H9 (cell line): ENCODE results near the gene PPP1R17. TPM values are rescaled to one million over a fixed set of nuclear protein-coding genes. Genes with fewer than 3 reads are reported as not detected.

Source experiments
- DNase-seq: peaks from one replicate; pipeline ENCODE4 v3.0.0-alpha.2; 2017
- H2AFZ ChIP-seq: one replicate; pipeline ENCODE4 v1.6.1; 2013; ENCODE audit warnings: mild to moderate bottlenecking, low read length, control low read depth, moderate library complexity
- H2AK5ac ChIP-seq: 2 replicates; pipeline ENCODE4 v1.6.1; 2013; ENCODE audit warnings: low read length, control low read depth, mixed read lengths; ENCODE audit not compliant: insufficient read length
- H2BK120ac ChIP-seq: one replicate; pipeline ENCODE4 v1.6.1; 2013; ENCODE audit warnings: low read depth, mild to moderate bottlenecking, low read length, control low read depth, inconsistent platforms; ENCODE audit not compliant: poor library complexity, severe bottlenecking
- H2BK12ac ChIP-seq: 2 replicates; pipeline ENCODE4 v1.6.1; 2013; ENCODE audit warnings: low read length, control low read depth, mixed read lengths, low read depth; ENCODE audit not compliant: insufficient read length
- H2BK15ac ChIP-seq: 2 replicates; pipeline ENCODE4 v1.6.1; 2013; ENCODE audit warnings: low read depth, low read length, control low read depth
- H2BK20ac ChIP-seq: one replicate; pipeline ENCODE4 v1.6.1; 2013; ENCODE audit warnings: low read depth, mild to moderate bottlenecking, low read length, control low read depth, inconsistent platforms; ENCODE audit not compliant: poor library complexity, severe bottlenecking
- H2BK5ac ChIP-seq: 2 replicates; pipeline ENCODE4 v1.6.1; 2013; ENCODE audit warnings: low read length, control low read depth, mixed read lengths; ENCODE audit not compliant: insufficient read length
- H3K14ac ChIP-seq: 2 replicates; pipeline ENCODE4 v1.6.1; 2013; ENCODE audit warnings: low read length, control low read depth; ENCODE audit not compliant: insufficient read depth
- H3K18ac ChIP-seq: 2 replicates; pipeline ENCODE4 v1.6.1; 2013; ENCODE audit warnings: low read depth, mild to moderate bottlenecking, mixed read lengths, low read length, control low read depth; ENCODE audit not compliant: insufficient read length
- H3K23ac ChIP-seq: 2 replicates; pipeline ENCODE4 v1.6.1; 2013; ENCODE audit warnings: low read length, control low read depth, mixed read lengths, low read depth; ENCODE audit not compliant: insufficient read length
- H3K23me2 ChIP-seq: 2 replicates; pipeline ENCODE4 v1.6.1; 2013; ENCODE audit warnings: low read depth, mild to moderate bottlenecking, mixed read lengths, low read length, control low read depth; ENCODE audit not compliant: insufficient read length, poor library complexity, severe bottlenecking
- H3K27ac ChIP-seq: 2 replicates; pipeline ENCODE4 v1.5.1; 2013; ENCODE audit warnings: low read length, control low read depth, mixed read lengths, low read depth; ENCODE audit not compliant: insufficient read length
- H3K27me3 ChIP-seq: 2 replicates; pipeline ENCODE4 v1.6.1; 2013; ENCODE audit warnings: low read length, control low read depth, inconsistent platforms; ENCODE audit not compliant: insufficient read depth
- H3K4ac ChIP-seq: 2 replicates; pipeline ENCODE4 v1.6.1; 2013; ENCODE audit warnings: low read depth, mild to moderate bottlenecking, control low read depth, inconsistent platforms, low read length, moderate library complexity
- H3K4me1 ChIP-seq: 2 replicates; pipeline ENCODE4 v1.6.1; 2013; ENCODE audit warnings: low read length, control low read depth, inconsistent platforms; ENCODE audit not compliant: insufficient read depth
- H3K4me2 ChIP-seq: 2 replicates; pipeline ENCODE4 v1.6.1; 2013; ENCODE audit warnings: low read length, control low read depth, mixed read lengths; ENCODE audit not compliant: insufficient read length, insufficient read depth
- H3K56ac ChIP-seq: 2 replicates; pipeline ENCODE4 v1.6.1; 2013; ENCODE audit warnings: low read depth, mild to moderate bottlenecking, mixed read lengths, low read length, control low read depth; ENCODE audit not compliant: insufficient read length
- H3K79me1 ChIP-seq: 2 replicates; pipeline ENCODE4 v1.6.1; 2013; ENCODE audit warnings: low read depth, mild to moderate bottlenecking, moderate library complexity, low read length, control low read depth, inconsistent platforms; ENCODE audit not compliant: insufficient read depth, poor library complexity, severe bottlenecking
- H3K79me2 ChIP-seq: 2 replicates; pipeline ENCODE4 v1.6.1; 2013; ENCODE audit warnings: low read length, control low read depth, inconsistent platforms; ENCODE audit not compliant: insufficient read depth
- H3K9ac ChIP-seq: 2 replicates; pipeline ENCODE4 v1.6.1; 2013; ENCODE audit warnings: low read length, control low read depth, mixed read lengths; ENCODE audit not compliant: insufficient read length; ENCODE audit errors: extremely low read depth
- H3K9me3 ChIP-seq: one replicate; pipeline ENCODE4 v1.6.1; 2013; ENCODE audit warnings: low read depth, low read length, inconsistent platforms; ENCODE audit not compliant: control insufficient read depth
- H3T11ph ChIP-seq: one replicate; pipeline ENCODE4 v1.6.1; 2013; ENCODE audit warnings: mild to moderate bottlenecking, low read length, control low read depth, inconsistent platforms
- H4K20me1 ChIP-seq: one replicate; pipeline ENCODE4 v1.6.1; 2013; ENCODE audit not compliant: control insufficient read depth, insufficient read length, insufficient read depth
- H4K5ac ChIP-seq: 2 replicates; pipeline ENCODE4 v1.6.1; 2013; ENCODE audit warnings: low read depth, mild to moderate bottlenecking, mixed read lengths, low read length, control low read depth; ENCODE audit not compliant: insufficient read length
- H4K8ac ChIP-seq: replicated peaks from 2 replicates; pipeline ENCODE4 v1.6.1; 2013; ENCODE audit warnings: low read length, control low read depth, mixed read lengths, low read depth; ENCODE audit not compliant: insufficient read length
- H4K91ac ChIP-seq: 2 replicates; pipeline ENCODE4 v1.6.1; 2013; ENCODE audit warnings: low read depth, mild to moderate bottlenecking, moderate library complexity, mixed read lengths, low read length, control low read depth; ENCODE audit not compliant: insufficient read length
- H3K27ac Mint-ChIP-seq, 3 experiments: 2 replicates in 2 of 3; 3 replicates in 1 of 3; pipeline ENCODE4 v1.8.0; 2020 to 2021; ENCODE audit warnings: mixed read lengths in 3 of 3, mild to moderate bottlenecking in 1 of 3, moderate library complexity in 1 of 3
- H3K27me3 Mint-ChIP-seq: 2 replicates; pipeline ENCODE4 v1.8.0; 2021; ENCODE audit warnings: low read depth, mild to moderate bottlenecking, moderate library complexity, mixed read lengths
- H3K36me3 Mint-ChIP-seq, 3 experiments: 2 replicates in 2 of 3; 3 replicates in 1 of 3; pipeline ENCODE4 v1.8.0; 2020 to 2021; ENCODE audit warnings: low read depth in 3 of 3, mixed read lengths in 3 of 3; ENCODE audit not compliant: insufficient read depth in 1 of 3
- H3K4me1 Mint-ChIP-seq, 2 experiments: 2 replicates each; pipeline ENCODE4 v1.8.0; 2020; ENCODE audit warnings: mixed read lengths in 2 of 2
- H3K4me3 Mint-ChIP-seq, 2 experiments: 2 replicates in 1 of 2; 3 replicates in 1 of 2; pipeline ENCODE4 v1.8.0; 2020 to 2021; ENCODE audit warnings: mild to moderate bottlenecking in 2 of 2, mixed read lengths in 2 of 2, moderate library complexity in 1 of 2
- H3K9me3 Mint-ChIP-seq, 2 experiments: 2 replicates in 1 of 2; 3 replicates in 1 of 2; pipeline ENCODE4 v1.8.0; 2020; ENCODE audit warnings: mild to moderate bottlenecking in 2 of 2, mixed read lengths in 2 of 2, moderate library complexity in 1 of 2
- WGBS: extraction: QIAGEN DNeasy Blood & Tissue Kit; methylation state at CpG from one replicate; pipeline ENCODE4 v1.1.7; 2013; ENCODE audit warnings: missing lambda C conversion rate, low lambda C conversion rate, mixed read lengths; ENCODE audit not compliant: insufficient read length; ENCODE audit errors: extremely low coverage; 5-methylcytosine and 5-hydroxymethylcytosine counted together
- total RNA-seq: library from RNA; stranded (reverse); gene quantifications from 2 replicates; pipeline ENCODE4 v1.2.1, GENCODE V29; 2021
- TF ChIP-seq, protein P1 (sequence below): fragments of 200-600 bp; sonication (generic); conservative IDR thresholded peaks from 3 replicates; pipeline ENCODE4 v1.8.0; 2021; ENCODE audit warnings: antibody characterized with exemption, mild to moderate bottlenecking

Gene PPP1R17
- total RNA-seq, 1 experiment from 2014 or later = 1.2 TPM

DNA sequence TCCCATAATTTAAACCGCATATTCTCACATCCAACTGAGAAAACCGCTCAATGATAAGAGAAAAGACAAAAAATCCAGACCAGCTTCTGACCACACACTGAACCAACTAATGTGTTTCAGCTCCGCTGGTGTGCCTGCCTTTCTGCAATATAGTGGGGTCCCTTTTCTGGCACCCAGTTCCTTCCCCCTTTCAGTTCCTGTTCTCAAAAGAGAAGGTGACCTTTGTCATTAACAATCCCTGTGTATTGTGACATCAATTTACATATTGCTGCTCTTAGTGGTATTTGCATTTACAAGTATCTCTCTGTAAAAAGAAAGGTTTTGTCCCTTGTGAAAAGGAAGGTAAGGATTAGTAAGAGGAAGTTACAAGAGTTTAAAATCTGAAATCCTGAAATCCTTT lies 1.4 kb downstream of the PPP1R17 start:
- no peak overlapping the region for H2BK20ac ChIP-seq
- H3K4me1 ChIP-seq = peaks cover 21% of the 10 kb centered on the region
- H3K4me2 ChIP-seq = peak overlapping the region; percentile 36
- no peaks in the 10 kb centered on the region for H3K79me1 ChIP-seq
- H3K9ac ChIP-seq = no peak overlapping the region
- DNase-seq = no peak
- Mint-ChIP-seq H3K27me3 (peaks cover 12% of the 10 kb centered on the region; the same call in 1 of the 2 replicates), H3K9me3 (no peaks in the 10 kb centered on the region; a peak in 1 of 5 replicates), H3K4me3 (peak overlapping the region; percentile 32 to 57), H3K4me1 (peaks cover 35 to 51% of the 10 kb centered on the region in 2 experiments), H3K27ac (peak overlapping the region in 2 of 3 experiments; percentile 14 to 72; a peak in 3 of 7 replicates), H3K36me3 (no peaks in the 10 kb centered on the region; a peak in 1 of 7 replicates)
- no peak overlapping the region for H2BK12ac ChIP-seq
- H3K14ac ChIP-seq = no peak overlapping the region
- H3K27me3 ChIP-seq = no peaks in the 10 kb centered on the region
- TF ChIP-seq, protein P1, sequence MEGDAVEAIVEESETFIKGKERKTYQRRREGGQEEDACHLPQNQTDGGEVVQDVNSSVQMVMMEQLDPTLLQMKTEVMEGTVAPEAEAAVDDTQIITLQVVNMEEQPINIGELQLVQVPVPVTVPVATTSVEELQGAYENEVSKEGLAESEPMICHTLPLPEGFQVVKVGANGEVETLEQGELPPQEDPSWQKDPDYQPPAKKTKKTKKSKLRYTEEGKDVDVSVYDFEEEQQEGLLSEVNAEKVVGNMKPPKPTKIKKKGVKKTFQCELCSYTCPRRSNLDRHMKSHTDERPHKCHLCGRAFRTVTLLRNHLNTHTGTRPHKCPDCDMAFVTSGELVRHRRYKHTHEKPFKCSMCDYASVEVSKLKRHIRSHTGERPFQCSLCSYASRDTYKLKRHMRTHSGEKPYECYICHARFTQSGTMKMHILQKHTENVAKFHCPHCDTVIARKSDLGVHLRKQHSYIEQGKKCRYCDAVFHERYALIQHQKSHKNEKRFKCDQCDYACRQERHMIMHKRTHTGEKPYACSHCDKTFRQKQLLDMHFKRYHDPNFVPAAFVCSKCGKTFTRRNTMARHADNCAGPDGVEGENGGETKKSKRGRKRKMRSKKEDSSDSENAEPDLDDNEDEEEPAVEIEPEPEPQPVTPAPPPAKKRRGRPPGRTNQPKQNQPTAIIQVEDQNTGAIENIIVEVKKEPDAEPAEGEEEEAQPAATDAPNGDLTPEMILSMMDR = no peak
- WGBS = no CpG with 5 or more reads among the region's 3 CpGs
- H3T11ph ChIP-seq = no peak overlapping the region
- H2AFZ ChIP-seq = no peak overlapping the region
- H3K27ac ChIP-seq = no peak overlapping the region
- H3K23me2 ChIP-seq = no peaks in the 10 kb centered on the region
- H3K56ac ChIP-seq = no peak overlapping the region
- no peak overlapping the region for H2AK5ac ChIP-seq
- H2BK5ac ChIP-seq = no peak overlapping the region
- H4K8ac ChIP-seq = no peak overlapping the region
- no peaks in the 10 kb centered on the region for H3K9me3 ChIP-seq
- no peak overlapping the region for H2BK15ac ChIP-seq
- H3K18ac ChIP-seq = no peak overlapping the region
- H2BK120ac ChIP-seq = no peak overlapping the region
- H3K4ac ChIP-seq = no peak overlapping the region
- no peaks in the 10 kb centered on the region for H4K20me1 ChIP-seq
- no peaks in the 10 kb centered on the region for H3K79me2 ChIP-seq
- H4K91ac ChIP-seq = no peak overlapping the region
- no peak overlapping the region for H4K5ac ChIP-seq
- no peak overlapping the region for H3K23ac ChIP-seq
